Stomach (tissue), 4 donors: ENCODE data around the gene ATR.

ENCODE experiments used
- EP300 ChIP-seq: sonication (generic); formaldehyde crosslinking; IDR thresholded peaks from one replicate; pipeline ENCODE4 v1.6.1; 2017; ENCODE audit warnings: antibody characterized with exemption
- POLR2A ChIP-seq, 4 donors: fragments of 450-650 bp; IDR thresholded peaks; one replicate each; pipeline ENCODE4 v1.6.1; 2016; ENCODE audit warnings: antibody characterized with exemption in 4 of 4, control low read depth in 2 of 4, mild to moderate bottlenecking in 1 of 4, moderate library complexity in 1 of 4
- POLR2AphosphoS5 ChIP-seq, 3 donors: sonication (generic); formaldehyde crosslinking; IDR thresholded peaks; one replicate each; pipeline ENCODE4 v1.6.1; 2016; ENCODE audit warnings: antibody characterized with exemption in 3 of 3
- TF ChIP-seq, protein P1 (sequence below), 7 experiments: fragments of 450-650 bp in 4 of 7; fragments of 200-600 bp in 3 of 7; sonication (generic) in 3 of 7; IDR thresholded peaks; one replicate each; pipeline ENCODE4 v1.5.1; 2016 to 2019; ENCODE audit warnings: antibody characterized with exemption in 7 of 7, control low read depth in 2 of 7, mild to moderate bottlenecking in 1 of 7

DNA sequence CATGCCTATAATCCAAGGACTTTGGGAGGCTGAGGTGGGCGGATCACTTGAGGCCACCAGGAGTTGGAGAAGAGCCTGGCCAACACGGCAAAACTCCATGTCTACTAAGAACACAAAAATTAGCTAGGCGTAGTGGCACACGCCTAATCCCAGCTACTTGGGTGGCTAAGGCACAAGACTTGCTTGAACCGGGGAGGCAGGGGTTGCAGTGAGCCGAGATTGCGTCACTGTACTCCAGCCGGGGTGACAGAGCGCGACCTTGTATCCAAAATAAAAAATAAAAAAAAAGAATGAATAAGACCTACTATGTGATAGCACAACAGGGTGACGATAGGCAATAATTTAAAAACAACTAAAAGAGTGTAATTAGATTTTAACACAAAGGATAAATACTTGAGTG is 134.2 kb downstream of the ATR start:
- TF ChIP-seq, protein P1, sequence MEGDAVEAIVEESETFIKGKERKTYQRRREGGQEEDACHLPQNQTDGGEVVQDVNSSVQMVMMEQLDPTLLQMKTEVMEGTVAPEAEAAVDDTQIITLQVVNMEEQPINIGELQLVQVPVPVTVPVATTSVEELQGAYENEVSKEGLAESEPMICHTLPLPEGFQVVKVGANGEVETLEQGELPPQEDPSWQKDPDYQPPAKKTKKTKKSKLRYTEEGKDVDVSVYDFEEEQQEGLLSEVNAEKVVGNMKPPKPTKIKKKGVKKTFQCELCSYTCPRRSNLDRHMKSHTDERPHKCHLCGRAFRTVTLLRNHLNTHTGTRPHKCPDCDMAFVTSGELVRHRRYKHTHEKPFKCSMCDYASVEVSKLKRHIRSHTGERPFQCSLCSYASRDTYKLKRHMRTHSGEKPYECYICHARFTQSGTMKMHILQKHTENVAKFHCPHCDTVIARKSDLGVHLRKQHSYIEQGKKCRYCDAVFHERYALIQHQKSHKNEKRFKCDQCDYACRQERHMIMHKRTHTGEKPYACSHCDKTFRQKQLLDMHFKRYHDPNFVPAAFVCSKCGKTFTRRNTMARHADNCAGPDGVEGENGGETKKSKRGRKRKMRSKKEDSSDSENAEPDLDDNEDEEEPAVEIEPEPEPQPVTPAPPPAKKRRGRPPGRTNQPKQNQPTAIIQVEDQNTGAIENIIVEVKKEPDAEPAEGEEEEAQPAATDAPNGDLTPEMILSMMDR (IDR thresholded peaks at IDR 0.05): no peak
- TF ChIP-seq POLR2A (IDR thresholded peaks at IDR 0.05) (no peak), POLR2AphosphoS5 (IDR thresholded peaks at IDR 0.05) (no peak), EP300 (no peak)
